ENCODE results near the gene GPRIN3.

DNA sequence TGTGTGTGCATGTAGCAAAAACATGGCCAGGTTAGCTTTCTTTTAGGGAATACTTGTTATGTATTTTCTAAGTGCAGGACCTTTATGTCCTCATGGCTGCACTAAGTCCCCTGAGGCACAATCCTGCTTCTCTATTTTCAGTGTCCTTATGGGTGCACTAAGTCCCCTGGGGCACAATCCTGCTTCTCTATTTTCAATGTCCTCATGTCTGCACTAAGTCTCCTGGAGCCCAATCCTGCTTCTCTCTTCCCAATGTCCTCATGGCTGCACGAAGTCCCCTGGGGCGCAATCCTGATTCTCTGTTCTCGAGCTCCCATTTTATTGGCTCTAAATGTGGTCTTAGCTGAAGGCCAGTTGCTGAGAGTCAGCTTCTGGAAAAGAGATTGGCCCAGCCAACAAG lies 49.7 kb upstream of the GPRIN3 start:
- TF ChIP-seq, protein P1, sequence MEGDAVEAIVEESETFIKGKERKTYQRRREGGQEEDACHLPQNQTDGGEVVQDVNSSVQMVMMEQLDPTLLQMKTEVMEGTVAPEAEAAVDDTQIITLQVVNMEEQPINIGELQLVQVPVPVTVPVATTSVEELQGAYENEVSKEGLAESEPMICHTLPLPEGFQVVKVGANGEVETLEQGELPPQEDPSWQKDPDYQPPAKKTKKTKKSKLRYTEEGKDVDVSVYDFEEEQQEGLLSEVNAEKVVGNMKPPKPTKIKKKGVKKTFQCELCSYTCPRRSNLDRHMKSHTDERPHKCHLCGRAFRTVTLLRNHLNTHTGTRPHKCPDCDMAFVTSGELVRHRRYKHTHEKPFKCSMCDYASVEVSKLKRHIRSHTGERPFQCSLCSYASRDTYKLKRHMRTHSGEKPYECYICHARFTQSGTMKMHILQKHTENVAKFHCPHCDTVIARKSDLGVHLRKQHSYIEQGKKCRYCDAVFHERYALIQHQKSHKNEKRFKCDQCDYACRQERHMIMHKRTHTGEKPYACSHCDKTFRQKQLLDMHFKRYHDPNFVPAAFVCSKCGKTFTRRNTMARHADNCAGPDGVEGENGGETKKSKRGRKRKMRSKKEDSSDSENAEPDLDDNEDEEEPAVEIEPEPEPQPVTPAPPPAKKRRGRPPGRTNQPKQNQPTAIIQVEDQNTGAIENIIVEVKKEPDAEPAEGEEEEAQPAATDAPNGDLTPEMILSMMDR (conservative IDR thresholded peaks at IDR 0.05; ENCODE audit: low read length) = no peak
- TF ChIP-seq EZH2phosphoT487 (IDR thresholded peaks at IDR 0.05; ENCODE audit: borderline replicate concordance) = no peak

Data from Loucy (cell line).